K562 (cell line): ENCODE data around the gene CTSW. TPM values are rescaled to one million over a fixed set of nuclear protein-coding genes. Genes with fewer than 3 reads are reported as not detected.
A peak's percentile ranks its signal among the peaks of the same experiment; 100 is the strongest.

Experiments
- ARHGAP35 ChIP-seq: fragments of 450-650 bp; IDR thresholded peaks from 2 replicates; pipeline ENCODE4 v1.6.1; 2018; ENCODE audit not compliant: partially characterized antibody
- BRD4 ChIP-seq: fragments of 200-600 bp; sonication (generic); IDR thresholded peaks from 2 replicates; pipeline ENCODE4 v1.6.1; 2017; ENCODE audit warnings: inconsistent platforms
- BRD9 ChIP-seq: fragments of 450-650 bp; IDR thresholded peaks from 2 replicates; pipeline ENCODE4 v1.6.1; 2018; ENCODE audit warnings: low read depth; ENCODE audit not compliant: partially characterized antibody
- ELK1 ChIP-seq: sonication (generic); formaldehyde crosslinking; IDR thresholded peaks from 2 replicates; pipeline ENCODE4 v1.8.1; 2022; ENCODE audit warnings: missing genetic modification reagents
- GABPB1 ChIP-seq: sonication (generic); formaldehyde crosslinking; IDR thresholded peaks from 2 replicates; pipeline ENCODE4 v1.8.0; 2022; ENCODE audit warnings: mild to moderate bottlenecking, missing genetic modification reagents
- GMEB1 ChIP-seq: fragments of 250-450 bp; sonication (Bioruptor Pico); IDR thresholded peaks from 2 replicates; pipeline ENCODE4 v1.4.0; 2020; ENCODE audit warnings: mild to moderate bottlenecking
- HDAC3 ChIP-seq: fragments of 450-650 bp; IDR thresholded peaks from 2 replicates; pipeline ENCODE4 v1.6.1; 2018; ENCODE audit warnings: borderline replicate concordance, mild to moderate bottlenecking, moderate library complexity; ENCODE audit not compliant: partially characterized antibody
- KAT7 ChIP-seq: sonication (generic); formaldehyde crosslinking; IDR thresholded peaks from 2 replicates; pipeline ENCODE4 v1.8.0; 2022; ENCODE audit warnings: missing genetic modification reagents, mild to moderate bottlenecking, borderline replicate concordance
- KDM1A ChIP-seq, 2 experiments: fragments of 450-650 bp; IDR thresholded peaks; 2 replicates each; pipeline ENCODE4 v1.6.1; 2016; ENCODE audit warnings: mild to moderate bottlenecking in 2 of 2
- MED1 ChIP-seq: sonication (generic); formaldehyde crosslinking; IDR thresholded peaks from 2 replicates; pipeline ENCODE4 v1.8.1; 2023; ENCODE audit warnings: missing genetic modification reagents, borderline replicate concordance
- NR1H2 ChIP-seq: sonication (generic); formaldehyde crosslinking; IDR thresholded peaks from 2 replicates; pipeline ENCODE4 v1.4.0; 2020; ENCODE audit warnings: mild to moderate bottlenecking, missing genetic modification reagents
- POLR2AphosphoS5 ChIP-seq: IDR thresholded peaks from 2 replicates; pipeline ENCODE4 v1.6.1; 2011; ENCODE audit warnings: mild to moderate bottlenecking, low read depth, low read length, moderate library complexity; ENCODE audit not compliant: control insufficient read depth, insufficient read depth
- RBBP5 ChIP-seq: fragments of 200-600 bp; sonication (generic); IDR thresholded peaks from 2 replicates; pipeline ENCODE4 v1.6.1; 2012; ENCODE audit warnings: borderline replicate concordance, mild to moderate bottlenecking, low read length, control low read depth, inconsistent platforms; ENCODE audit not compliant: insufficient read depth, poor library complexity, severe bottlenecking
- SRSF1 ChIP-seq: fragments of 200-400 bp; formaldehyde crosslinking; IDR thresholded peaks from 2 replicates; pipeline ENCODE4 v1.6.1; 2017; ENCODE audit warnings: mild to moderate bottlenecking, low read depth, low read length, moderate library complexity
- TBP ChIP-seq: optimal IDR thresholded peaks from 2 replicates; pipeline ENCODE3; 2011; ENCODE audit warnings: low read depth, low read length, improper control_type of control experiment
- TFAP4 ChIP-seq: sonication (generic); formaldehyde crosslinking; IDR thresholded peaks from 2 replicates; pipeline ENCODE4 v1.8.0; 2022; ENCODE audit warnings: missing genetic modification reagents, mild to moderate bottlenecking, moderate library complexity, borderline replicate concordance
- XRCC3 ChIP-seq: fragments of 450-650 bp; IDR thresholded peaks from 2 replicates; pipeline ENCODE4 v1.6.1; 2017; ENCODE audit warnings: mild to moderate bottlenecking, moderate library complexity
- ZKSCAN1 ChIP-seq: fragments of 150-350 bp; IDR thresholded peaks from 2 replicates; pipeline ENCODE4 v1.6.1; 2016; ENCODE audit warnings: low read depth, low read length
- ZMIZ1 ChIP-seq, 2 experiments: fragments of 150-350 bp in 1 of 2; IDR thresholded peaks; 2 replicates each; pipeline ENCODE4 v1.6.1; 2012 to 2016; ENCODE audit warnings: low read depth in 2 of 2, low read length in 2 of 2, mild to moderate bottlenecking in 1 of 2, moderate library complexity in 1 of 2
- ZNF24 ChIP-seq: fragments of 450-650 bp; IDR thresholded peaks from 2 replicates; pipeline ENCODE4 v1.6.1; 2016
- polyA plus RNA-seq, 8 experiments: library from polyadenylated mRNA; depleted of rRNA in 4 of 8; stranded (reverse) in 5 of 8; unstranded in 3 of 8; fragments of >200 nt; fragmentation: Nextera tagmentation in 2 of 8; fragmentation: Illumina TruSeq in 1 of 8; extraction: Ambion mirVana in 2 of 8; extraction: Trizol in 1 of 8; gene quantifications; 2 replicates each; pipeline versions ENCODE4 v1.2.1 to v1.2.3, GENCODE V29; 2011 to 2014; ENCODE audit warnings: inconsistent platforms in 1 of 8, missing spikeins in 1 of 8
- total RNA-seq, 7 experiments: library from RNA; depleted of rRNA in 6 of 7; stranded (reverse); fragments of >200 nt in 6 of 7; fragmentation: Illumina TruSeq in 2 of 7; extraction: Trizol in 2 of 7; gene quantifications; 2 replicates each; pipeline versions ENCODE4 v1.2.1 to v1.2.3, GENCODE V29; 2011 to 2021; ENCODE audit warnings: low replicate concordance in 1 of 7

Gene CTSW
- total and polyA plus RNA-seq, 9 of the 15 experiments (the other 6 are each of a cell fraction or from before 2014, with no cell fraction given) = 0.04 TPM; not detected in 8

GRCh38 chr11:65918211-65919140, 38.8 kb downstream of the CTSW start, which contains the start of gene C11orf68 (continued):
- TF ChIP-seq POLR2AphosphoS5 (peak; percentile 62; the same call in 1 of the 2 replicates), ELK1 (no peak), MED1 (CRISPR knock-in tag) (no peak), KAT7 (CRISPR knock-in tag) (peak; percentile 73; the same call in 1 of the 2 replicates), TFAP4 (CRISPR knock-in tag) (0 out of 2 replicates have a peak, but pooled peaks have one; percentile 29), ZKSCAN1 (peak; percentile 89), GABPB1 (CRISPR knock-in tag) (peak; percentile 38; the same call in 1 of the 2 replicates), ZNF24 (no peak), HDAC3 (no peak), ARHGAP35 (no peak), XRCC3 (no peak), NR1H2 (CRISPR knock-in tag) (peak; percentile 90; the same call in 1 of the 2 replicates), GMEB1 (CRISPR knock-in tag) (no peak), KDM1A (IDR thresholded peaks at IDR 0.05) (peak in 1 of 2 experiments; percentile 80; a peak in 2 of 4 replicates), TBP (peak; percentile 59), BRD4 (peak; percentile 31; the same call in 1 of the 2 replicates), SRSF1 (no peak), ZMIZ1 (IDR thresholded peaks at IDR 0.05; ENCODE audit: low read depth in 2 of 2, low read length in 2 of 2) (no peak), BRD9 (no peak), RBBP5 (peak; percentile 35)
